Lung (tissue), 12 donors: Measurements from ENCODE around the gene OR52K1. TPM values are rescaled to one million over a fixed set of nuclear protein-coding genes. Genes with fewer than 3 reads are reported as not detected.

Source experiments
- ATAC-seq: fragments of 200-7000 bp; cut with Tn5 transposase; one replicate; pipeline ENCODE4 v1.9.1; 2020; ENCODE audit warnings: moderate number of reproducible peaks; ENCODE audit not compliant: insufficient read depth, low FRiP score
- DNase-seq, 3 donors: peaks; one replicate each; pipeline ENCODE4 v3.0.0-alpha.2; 2013 to 2017
- H3K27ac ChIP-seq, 2 donors: one replicate each; pipeline ENCODE4 v1.5.1; 2013; ENCODE audit warnings: mild to moderate bottlenecking in 2 of 2, moderate library complexity in 2 of 2, control low read depth in 1 of 2, inconsistent platforms in 1 of 2, low read depth in 1 of 2, low read length in 1 of 2
- H3K27me3 ChIP-seq, 3 donors: one replicate each; pipeline ENCODE4 v1.5.1; 2013; ENCODE audit warnings: low read length in 2 of 3; ENCODE audit not compliant: control insufficient read depth in 3 of 3, insufficient read depth in 3 of 3
- H3K36me3 ChIP-seq, 4 donors: one replicate each; pipeline ENCODE4 v1.5.1; 2013; ENCODE audit warnings: low read length in 4 of 4, mild to moderate bottlenecking in 1 of 4, moderate library complexity in 1 of 4; ENCODE audit not compliant: control insufficient read depth in 4 of 4, insufficient read depth in 4 of 4
- H3K4me1 ChIP-seq, 5 donors: one replicate each; pipeline ENCODE4 v1.5.1; 2013; ENCODE audit warnings: low read length in 5 of 5, mild to moderate bottlenecking in 2 of 5, moderate library complexity in 1 of 5; ENCODE audit not compliant: control insufficient read depth in 5 of 5, insufficient read depth in 5 of 5
- H3K4me3 ChIP-seq: one replicate; pipeline ENCODE4 v1.5.1; 2013; ENCODE audit warnings: mild to moderate bottlenecking, control low read depth, moderate library complexity
- H3K9ac ChIP-seq, 2 donors: one replicate each; pipeline ENCODE4 v1.5.1; 2013; ENCODE audit warnings: low read length in 2 of 2, control low read depth in 1 of 2; ENCODE audit not compliant: insufficient read depth in 1 of 2
- H3K9me3 ChIP-seq, 4 donors: one replicate each; pipeline ENCODE4 v1.5.1; 2013; ENCODE audit warnings: low read length in 3 of 4, mild to moderate bottlenecking in 1 of 4, moderate library complexity in 1 of 4; ENCODE audit not compliant: control insufficient read depth in 4 of 4, insufficient read depth in 3 of 4
- CTCF ChIP-seq: IDR thresholded peaks from 2 replicates; pipeline ENCODE4 v1.5.1; 2012; ENCODE audit warnings: mild to moderate bottlenecking; ENCODE audit errors: control extremely low read depth, extremely low read depth
- WGBS, 2 donors: extraction: QIAGEN DNeasy Blood & Tissue Kit; methylation state at CpG; one replicate each; pipeline ENCODE4 v1.1.7; 2013; 5-methylcytosine and 5-hydroxymethylcytosine counted together
- polyA plus RNA-seq, 2 donors: library from polyadenylated mRNA; stranded (reverse); fragments of 200-250 nt; gene quantifications; one replicate each; pipeline ENCODE4 v1.2.1, GENCODE V29; 2013
- total RNA-seq, 2 donors: library from RNA; depleted of rRNA in 1 of 2; stranded (reverse); fragments of >200 nt in 1 of 2; gene quantifications; one replicate each; pipeline ENCODE4 v1.2.1, GENCODE V29; 2014 to 2021
- donor health status: control.
- donor health status: control.
- donor health status: Bipolar disorder and iron deficiency.
- donor health status: healthy.
- donor health status: DM: yes; HTN: yes; CAD: no.

Gene OR52K1
- total and polyA plus RNA-seq, 4 donors, result 0.01 to 0.18 TPM; not detected in 2

DNA sequence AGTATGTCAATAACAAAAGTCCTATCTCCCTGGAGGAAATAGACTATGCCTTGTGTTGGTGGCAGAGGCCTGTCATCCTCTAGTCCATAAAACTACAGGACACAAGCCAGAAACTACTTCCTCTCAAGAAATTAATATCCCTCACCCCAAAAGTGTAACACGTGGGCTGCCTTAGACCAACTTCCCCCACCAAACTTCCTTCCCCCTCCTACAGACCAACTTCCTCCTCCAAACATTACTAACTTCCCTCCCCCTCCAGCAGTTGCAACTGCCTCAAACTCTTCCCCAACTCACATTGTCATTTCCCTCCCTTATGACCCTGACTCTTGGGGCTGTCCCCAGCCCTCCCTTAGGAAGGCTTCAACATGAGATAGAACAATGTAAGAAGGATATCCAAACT lies 27.0 kb upstream of the OR52K1 start:
- no peaks in the 10 kb centered on the region for H3K36me3 ChIP-seq
- TF ChIP-seq CTCF, result no peak
- peak; percentile 76 for ATAC-seq
- peak in 1 of 3 donors; percentile 7 for DNase-seq
- H3K27ac ChIP-seq, result no peak overlapping the region
- peaks cover 0 to 2% (median 0%) of the 10 kb centered on the region in 3 donors for H3K27me3 ChIP-seq
- no peak overlapping the region for H3K9ac ChIP-seq
- H3K4me3 ChIP-seq, result no peak overlapping the region
- WGBS, 2 donors, result 0 to 25% methylated on average over 1 of the region's 1 CpG
- peaks cover 0 to 2% (median 0%) of the 10 kb centered on the region in 4 donors for H3K9me3 ChIP-seq
- no peaks in the 10 kb centered on the region for H3K4me1 ChIP-seq

DNA sequence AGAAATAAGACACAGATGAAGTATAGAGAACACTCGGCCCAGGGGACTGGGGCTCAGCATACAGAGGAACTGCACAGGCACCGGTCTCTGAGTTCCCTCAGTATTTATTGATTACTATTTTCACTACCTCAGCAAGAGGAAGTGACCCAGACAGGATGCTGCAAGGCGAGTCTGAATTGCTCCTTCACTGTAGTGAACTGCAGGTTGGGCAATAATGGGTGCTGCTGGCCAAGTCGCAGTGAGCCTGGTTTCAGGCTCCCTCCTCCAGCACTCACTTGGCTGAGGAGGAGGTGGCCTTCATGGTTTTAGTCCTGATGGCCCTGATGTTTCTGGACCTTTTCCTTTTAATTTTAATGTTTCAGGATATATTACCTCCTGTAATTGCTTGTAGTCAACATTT lies 22.9 kb upstream of the OR52K1 start:
- Histone ChIP-seq H3K9me3 (peaks cover 0 to 2% (median 0%) of the 10 kb centered on the region in 4 donors), H3K4me1 (no peaks in the 10 kb centered on the region), H3K4me3 (no peak overlapping the region), H3K27me3 (peaks cover 0 to 2% (median 0%) of the 10 kb centered on the region in 3 donors), H3K9ac (no peak overlapping the region), H3K27ac (no peak overlapping the region), H3K36me3 (no peaks in the 10 kb centered on the region)
- DNase-seq (peak in 1 of 3 donors; percentile 5), ATAC-seq (no peak)
- 22 to 31% methylated on average over 4 of the region's 4 CpGs for WGBS, 2 donors
- no peak for TF ChIP-seq CTCF

DNA sequence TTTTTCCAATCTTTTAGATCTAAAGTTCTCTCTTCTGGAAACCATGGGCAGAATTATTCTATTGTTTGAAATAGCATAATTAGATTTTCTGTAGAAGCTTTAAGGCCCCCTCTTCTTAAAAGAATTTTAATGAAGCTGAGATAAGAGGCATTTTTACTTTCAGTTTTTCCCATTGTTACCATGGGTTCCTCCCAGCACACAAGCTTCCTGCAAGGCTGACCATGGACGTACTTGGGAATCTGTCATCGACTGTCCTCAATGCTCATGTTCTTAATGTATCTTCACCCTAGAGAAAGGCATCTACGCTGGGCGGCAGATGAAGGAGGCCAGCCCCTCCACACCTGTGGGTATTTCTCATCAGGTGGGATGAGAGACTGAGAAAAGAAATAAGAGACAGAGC lies 22.3 kb upstream of the OR52K1 start:
- DNase-seq (no peak), ATAC-seq (no peak)
- WGBS, 2 donors, result 85 to 89% methylated on average over 4 of the region's 4 CpGs
- no peak for TF ChIP-seq CTCF
- H3K9me3 ChIP-seq, result peaks cover 0 to 1% (median 0%) of the 10 kb centered on the region in 4 donors
- H3K27me3 ChIP-seq, result peaks cover 0 to 2% (median 0%) of the 10 kb centered on the region in 3 donors
- H3K9ac ChIP-seq, result no peak overlapping the region
- no peaks in the 10 kb centered on the region for H3K36me3 ChIP-seq
- H3K27ac ChIP-seq, result no peak overlapping the region
- H3K4me3 ChIP-seq, result no peak overlapping the region
- no peaks in the 10 kb centered on the region for H3K4me1 ChIP-seq
